HG02840 (cell line): Measurements from ENCODE around the gene ZNF83.
"Not testable (repeated sequence)": the region's sequence is repeated elsewhere in the genome, so short reads cannot be mapped to it uniquely, and the experiment has no call there.

ENCODE experiments used
- ATAC-seq: cut with Tn5 transposase; IDR thresholded peaks from one replicate; pipeline ENCODE4 v1.9.1; 2021; ENCODE audit warnings: mild to moderate bottlenecking, moderate library complexity, moderate number of reproducible peaks; ENCODE audit not compliant: unreplicated experiment, low FRiP score

ZNF83 gene

GRCh38 chr19:52637718-52638585, at the start of gene ZNF83:
Gene ZNF83 (minus strand): TSS chr19:52638355.
- peak; percentile 87 for ATAC-seq

GRCh38 chr19:52687684-52688083, 49.5 kb upstream of the ZNF83 start:
- no peak for ATAC-seq

DNA sequence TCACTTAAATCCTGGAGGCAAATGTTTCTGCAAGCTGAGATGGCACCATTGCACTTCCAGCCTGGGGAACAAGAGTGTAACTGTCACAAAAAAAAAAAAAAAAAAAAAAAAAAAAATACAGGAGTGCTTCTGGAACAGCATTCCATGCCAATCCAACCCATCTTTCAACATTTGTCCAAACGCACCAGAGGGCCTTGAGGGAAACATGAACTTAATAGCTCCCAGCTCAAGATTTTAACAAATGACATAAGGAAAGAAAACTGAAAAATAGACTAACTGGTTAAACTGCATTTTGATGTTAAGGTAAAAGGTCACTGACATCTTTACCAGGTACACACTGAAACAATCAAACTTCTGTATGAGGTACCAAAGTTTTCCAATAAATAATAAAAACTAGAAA, 47.7 kb upstream of the ZNF83 start:
- ATAC-seq: no peak

- ATAC-seq: not testable (repeated sequence)
These were observed 43.1 kb upstream of the ZNF83 start for GRCh38 chr19:52681216-52681615.

GRCh38 chr19:52679598-52679997, 41.4 kb upstream of the ZNF83 start:
- no peak for ATAC-seq

GRCh38 chr19:52675239-52675638, 37.1 kb upstream of the ZNF83 start:
- not testable (repeated sequence) for ATAC-seq

GRCh38 chr19:52673014-52673413, 34.9 kb upstream of the ZNF83 start:
- no peak for ATAC-seq

- no peak for ATAC-seq
These were observed 31.9 kb upstream of the ZNF83 start for GRCh38 chr19:52670046-52670445.

DNA sequence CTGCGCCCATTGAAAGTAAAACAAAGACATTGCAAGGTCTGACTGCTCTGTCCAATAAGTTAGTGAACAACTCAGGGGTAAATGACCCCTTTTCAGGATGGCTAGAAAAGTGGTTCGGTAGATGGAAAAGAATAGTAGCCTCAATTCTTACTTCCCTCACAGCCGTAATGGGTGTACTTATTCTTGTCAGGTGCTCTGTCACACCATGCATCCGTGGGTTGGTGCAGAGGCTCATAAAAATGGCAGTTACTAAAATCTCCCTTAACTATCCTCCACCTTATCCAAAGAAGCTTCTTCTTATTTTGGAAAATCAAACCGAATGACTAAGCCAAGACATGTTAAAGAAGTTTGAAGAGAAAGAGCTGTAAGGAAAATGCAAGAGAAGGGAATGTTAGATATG, 31.4 kb upstream of the ZNF83 start:
- no peak for ATAC-seq

DNA sequence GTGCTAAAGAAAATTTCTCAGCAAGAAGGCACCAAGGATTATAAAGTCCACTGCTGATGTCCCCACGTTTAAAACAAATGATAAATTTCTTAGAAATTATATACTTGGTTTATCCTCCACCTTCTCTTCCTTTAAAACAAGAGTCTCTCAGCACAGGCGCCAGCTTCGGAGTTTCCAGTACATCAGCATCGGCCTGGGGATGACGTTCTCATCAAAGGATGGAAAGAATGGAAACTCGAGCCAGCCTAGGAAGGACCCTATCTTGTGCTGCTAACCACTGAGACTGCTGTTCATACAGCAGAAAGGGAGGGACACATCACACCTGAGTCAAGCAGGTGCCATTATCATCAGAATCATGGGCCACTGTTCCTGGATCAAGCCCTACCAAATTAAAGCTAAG, 29.8 kb upstream of the ZNF83 start:
- no peak for ATAC-seq

DNA sequence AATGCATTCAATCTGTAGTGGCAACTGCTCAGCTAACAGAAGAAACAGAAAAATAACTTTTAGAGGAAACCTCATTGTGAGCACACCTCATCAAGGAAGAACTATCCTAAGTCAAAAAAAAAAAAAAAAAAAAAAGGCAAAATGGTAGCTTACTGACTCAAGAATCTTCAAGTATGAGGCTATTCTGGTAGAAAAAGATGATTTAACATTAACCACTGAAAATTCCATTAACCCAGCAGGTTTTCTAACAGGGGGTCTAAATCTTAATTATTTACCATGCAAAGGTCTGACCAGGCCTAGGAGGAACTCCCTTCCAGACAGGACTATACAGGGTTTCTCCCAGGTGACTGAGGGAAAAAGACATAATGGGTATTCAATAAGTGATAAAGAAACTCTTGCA, 28.4 kb upstream of the ZNF83 start:
- ATAC-seq: no peak

GRCh38 chr19:52665529-52665928, 27.4 kb upstream of the ZNF83 start:
- ATAC-seq: no peak

DNA sequence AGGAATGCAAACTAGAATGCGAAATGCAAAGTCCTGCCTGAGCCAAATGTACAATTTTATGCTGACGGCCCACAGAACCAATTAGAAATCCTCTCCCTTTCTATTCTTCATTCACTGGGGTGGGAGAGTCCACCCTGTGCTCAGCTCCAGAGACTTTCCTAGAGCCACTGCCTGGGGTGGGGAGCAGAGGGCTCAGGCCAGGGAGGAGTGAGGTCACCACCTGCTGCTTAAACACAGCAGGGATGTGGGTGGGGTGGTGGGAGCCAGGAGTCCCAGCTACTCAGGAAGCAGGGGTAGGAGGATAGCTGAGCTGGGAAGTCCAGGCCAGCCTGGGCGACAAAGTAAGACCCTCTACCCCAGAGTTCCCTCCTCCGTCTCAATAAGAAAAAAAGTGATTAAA, 26.9 kb upstream of the ZNF83 start:
- no peak for ATAC-seq

DNA sequence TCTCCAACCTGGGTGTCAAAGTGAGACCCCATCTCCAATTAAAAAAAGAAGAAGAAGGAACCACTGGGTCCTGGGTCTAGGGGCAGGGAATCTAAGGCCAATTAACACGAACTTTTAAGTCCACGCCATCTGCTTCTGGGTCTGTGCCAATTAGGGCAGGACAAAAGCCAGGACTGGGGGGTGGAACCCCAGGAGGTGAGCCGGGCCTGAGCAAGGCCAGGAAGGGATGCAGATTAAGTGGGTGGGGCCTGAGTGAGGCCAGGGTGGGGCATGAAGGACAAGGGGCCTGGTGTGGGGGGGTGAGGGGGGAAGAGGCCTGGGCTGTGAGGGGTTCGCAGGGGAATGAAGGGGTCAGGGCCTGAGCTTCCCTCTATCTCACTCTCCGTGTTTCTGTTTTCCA, 26.3 kb upstream of the ZNF83 start:
- no peak for ATAC-seq

DNA sequence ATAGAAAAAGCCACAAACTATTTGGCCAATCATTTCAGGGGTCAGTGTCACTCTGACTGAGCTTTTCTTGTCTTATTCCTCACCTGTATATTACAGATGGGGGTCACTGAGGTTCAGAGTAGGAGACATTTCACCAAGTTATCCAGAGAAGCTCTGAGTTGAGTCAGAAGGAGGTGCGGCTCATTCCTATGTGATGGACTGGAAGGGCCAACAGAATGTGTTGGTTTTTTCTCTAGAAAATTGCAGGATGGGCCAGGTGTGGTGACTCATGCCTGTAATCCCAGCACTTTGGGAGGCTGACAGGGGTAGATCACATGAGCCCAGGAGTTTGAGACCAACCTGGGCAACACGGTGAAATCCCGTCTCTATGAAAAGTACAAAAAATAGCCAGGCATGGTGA, 24.5 kb upstream of the ZNF83 start:
- no peak for ATAC-seq

GRCh38 chr19:52660981-52661380, 22.8 kb upstream of the ZNF83 start:
- ATAC-seq: no peak

DNA sequence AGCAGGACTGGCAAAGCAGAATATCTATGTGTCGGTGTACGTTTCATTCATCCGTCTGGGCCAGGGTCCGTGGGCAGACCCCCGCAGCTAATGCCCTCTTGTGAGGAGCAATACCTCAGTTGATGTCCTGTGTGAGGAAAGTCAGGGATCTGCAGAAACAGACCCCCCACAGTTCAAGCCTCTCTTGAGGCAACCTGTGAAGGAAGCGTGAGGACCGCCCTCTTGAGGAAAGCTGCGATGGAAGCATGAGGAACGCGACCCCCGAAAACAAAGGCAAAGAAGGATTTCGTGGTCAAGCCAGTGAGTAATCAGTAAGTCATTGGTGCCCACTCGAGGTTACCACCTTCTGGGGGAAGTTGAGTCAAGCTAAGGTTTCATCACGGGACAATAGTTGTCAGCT, 20.9 kb upstream of the ZNF83 start:
- ATAC-seq: no peak

- ATAC-seq: no peak
These were observed 20.4 kb upstream of the ZNF83 start for GRCh38 chr19:52658595-52658994.

DNA sequence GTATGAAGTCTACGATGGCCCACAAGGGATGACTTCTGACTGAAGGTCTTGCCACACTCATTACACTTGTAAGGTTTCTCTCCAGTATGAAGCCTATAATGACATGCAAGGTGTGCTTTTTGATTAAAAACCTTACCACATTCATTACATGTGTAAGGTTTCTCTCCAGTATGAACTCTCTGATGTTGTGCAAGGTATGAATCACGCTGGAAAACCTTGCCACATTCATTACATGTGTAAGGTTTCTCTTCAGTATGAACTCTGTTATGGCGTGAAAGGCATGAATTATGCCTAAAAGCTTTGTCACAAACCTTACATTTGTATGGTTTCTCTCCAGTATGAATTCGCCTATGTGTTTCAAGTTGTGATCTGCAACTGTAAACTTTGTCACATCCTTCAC, 15.0 kb upstream of the ZNF83 start:
- ATAC-seq: no peak

- no peak for ATAC-seq
These were observed 13.8 kb upstream of the ZNF83 start for GRCh38 chr19:52651956-52652355.

GRCh38 chr19:52648336-52649016, 10.3 kb upstream of the ZNF83 start:
- no peak for ATAC-seq
